RPMI8226 (cell line): Measurements from ENCODE around the gene HS2ST1.

ENCODE experiments used
- DNase-seq: peaks from one replicate; pipeline ENCODE4 v3.0.0-alpha.2; 2015

HS2ST1 gene

GRCh38 chr1:87144316-87144895 is 230.0 kb downstream of the HS2ST1 start:
- no peak for DNase-seq

- no peak for DNase-seq
Observed at GRCh38 chr1:87144981-87145380, 230.5 kb downstream of the HS2ST1 start.

DNA sequence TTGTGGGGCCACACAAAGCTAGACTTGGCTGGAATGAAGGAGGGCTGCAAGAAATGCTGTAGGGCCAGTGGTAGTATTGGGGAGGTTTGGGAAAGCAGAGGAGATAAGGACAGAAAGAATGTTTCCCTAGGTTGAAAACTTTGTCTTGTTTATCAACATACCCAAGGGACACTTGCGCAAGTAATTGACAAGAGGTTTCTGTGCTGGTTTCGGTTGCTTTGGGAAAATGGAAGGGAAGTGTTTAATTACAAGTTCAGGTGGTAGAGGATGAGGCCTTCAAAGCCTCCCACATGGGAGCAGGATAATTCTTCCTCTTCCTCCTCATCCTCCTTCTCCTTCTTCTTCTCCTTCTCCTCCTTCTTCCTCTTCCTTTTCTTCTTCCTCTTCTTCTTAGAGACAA is 232.1 kb downstream of the HS2ST1 start:
- DNase-seq, result no peak

DNA sequence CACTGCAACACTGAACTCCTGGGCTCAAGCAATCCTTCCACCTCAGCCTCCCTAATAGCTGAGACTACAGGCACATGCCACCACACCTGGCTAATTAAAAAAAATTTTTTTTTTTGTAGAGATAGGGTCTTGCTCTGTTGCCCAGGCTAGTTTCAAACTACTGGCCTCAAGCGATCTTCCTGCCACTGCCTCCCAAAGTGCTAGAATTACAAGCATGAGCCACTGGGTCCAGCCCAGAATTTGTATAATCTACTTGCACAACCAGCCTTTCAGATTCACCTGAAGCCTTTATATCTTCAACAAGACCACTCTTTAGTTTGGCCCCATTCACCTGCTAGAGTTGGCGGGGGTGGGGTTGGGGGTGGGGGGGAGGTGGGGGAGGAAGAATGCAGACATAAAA is 232.6 kb downstream of the HS2ST1 start:
- DNase-seq, result no peak

- no peak for DNase-seq
Observed at GRCh38 chr1:87147851-87148250, 233.4 kb downstream of the HS2ST1 start.

- DNase-seq, result no peak
Observed at GRCh38 chr1:87148661-87149060, 234.2 kb downstream of the HS2ST1 start.

- peak; percentile 20 for DNase-seq
Observed at GRCh38 chr1:87149241-87150041, 235.0 kb downstream of the HS2ST1 start.

- DNase-seq, result no peak
Observed at GRCh38 chr1:87150143-87150542, 235.7 kb downstream of the HS2ST1 start.

GRCh38 chr1:87151500-87152421 is 237.3 kb downstream of the HS2ST1 start:
- peak; percentile 13 for DNase-seq

- peak; percentile 5 for DNase-seq
Observed at GRCh38 chr1:87154384-87154783, 239.9 kb downstream of the HS2ST1 start.

- DNase-seq, result no peak
Observed at GRCh38 chr1:87155170-87155569, 240.7 kb downstream of the HS2ST1 start.

- no peak for DNase-seq
Observed at GRCh38 chr1:87155648-87156047, 241.2 kb downstream of the HS2ST1 start.

DNA sequence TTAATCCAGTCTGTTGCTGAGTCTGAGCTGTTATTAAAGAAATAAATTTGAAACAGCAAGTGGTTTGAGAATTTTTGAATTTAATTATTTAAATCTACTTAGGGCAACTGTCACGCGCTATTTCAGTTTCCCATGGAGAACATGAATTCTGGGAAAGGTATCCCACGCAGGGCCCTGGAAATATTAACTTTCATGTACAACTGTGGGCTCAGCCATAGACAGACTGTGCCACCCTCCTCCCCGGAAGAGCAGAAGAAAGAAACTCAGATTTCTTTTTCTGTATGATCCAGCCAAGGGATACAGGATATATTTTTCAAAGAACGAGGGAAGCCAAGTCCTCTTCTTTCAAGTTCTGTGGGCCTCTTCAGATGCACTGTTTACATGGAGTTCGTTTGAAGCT is 241.7 kb downstream of the HS2ST1 start:
- no peak for DNase-seq

DNA sequence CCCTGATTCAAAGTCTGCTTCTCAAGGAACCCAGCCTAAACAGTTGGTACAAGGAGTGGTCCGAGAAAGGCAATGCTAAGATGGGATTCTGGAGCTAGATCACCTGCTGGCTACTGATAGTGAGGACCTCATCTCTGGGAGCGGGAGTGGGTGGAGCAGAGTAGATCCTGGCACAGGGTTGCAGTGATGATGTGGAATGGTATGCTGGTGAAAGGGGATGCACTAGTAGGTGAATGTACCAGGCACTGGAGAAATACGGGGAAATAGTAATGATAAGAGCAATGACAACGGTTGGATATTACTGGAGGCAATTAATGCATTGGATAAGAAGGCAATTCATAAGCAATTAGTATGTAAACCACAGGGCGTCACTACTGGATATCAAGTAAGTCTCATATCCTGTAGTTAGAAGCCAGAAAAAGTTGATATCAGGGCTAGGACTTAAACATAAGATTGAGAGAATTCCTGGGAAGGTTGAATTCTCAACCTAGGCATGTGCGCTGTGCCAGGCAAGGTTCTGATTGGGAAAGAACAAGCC is 245.0 kb downstream of the HS2ST1 start:
- no peak for DNase-seq
